Suppressor macrophage (primary cell): ENCODE results near the gene NUP210.
A peak's percentile ranks its signal among the peaks of the same experiment; 100 is the strongest.
"Not testable (repeated sequence)": the region's sequence is repeated elsewhere in the genome, so short reads cannot be mapped to it uniquely, and the experiment has no call there.

Source experiments
- DNase-seq, 4 experiments: peaks; one replicate each; pipeline ENCODE4 v3.0.0-alpha.2; 2020 to 2022

Gene NUP210

DNA sequence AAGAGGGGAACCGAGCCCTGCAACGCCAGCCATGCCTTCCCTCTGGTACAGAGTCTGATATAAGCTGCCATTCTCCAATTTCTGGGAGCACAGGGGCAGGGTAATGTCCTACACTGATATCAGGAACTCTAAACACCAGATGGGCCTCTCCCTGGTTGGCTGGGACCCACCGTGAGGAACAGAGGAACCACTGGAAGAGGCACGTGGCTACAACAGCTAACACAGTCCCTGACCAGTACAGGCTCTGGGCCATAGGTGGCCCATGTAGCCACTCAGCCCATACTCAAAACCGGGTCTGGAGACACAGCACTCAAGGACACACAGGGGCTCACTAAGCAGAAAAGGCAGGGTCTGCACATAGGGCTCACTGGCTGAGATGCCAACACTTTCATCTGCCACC lies 13.9 kb downstream of the NUP210 start:
- DNase-seq = no peak

DNA sequence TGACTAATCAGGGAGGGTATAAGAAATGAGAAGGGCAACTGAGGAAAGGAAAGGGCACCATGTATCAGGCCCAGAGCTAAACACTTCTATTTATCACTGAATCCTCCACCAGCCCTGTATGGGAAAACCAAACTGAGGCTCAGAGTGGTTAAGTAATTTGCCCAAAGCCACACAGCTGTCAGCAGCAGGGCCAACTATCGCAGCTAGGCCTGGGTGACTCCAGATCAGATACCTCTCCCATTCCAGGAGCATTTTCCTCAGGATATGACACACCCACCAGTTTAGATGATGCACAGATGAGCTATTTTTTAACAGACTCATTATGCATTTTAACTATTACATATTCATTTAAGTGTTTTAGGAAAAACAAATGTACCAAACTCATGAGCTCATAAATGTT lies 14.5 kb downstream of the NUP210 start:
- DNase-seq = no peak

DNA sequence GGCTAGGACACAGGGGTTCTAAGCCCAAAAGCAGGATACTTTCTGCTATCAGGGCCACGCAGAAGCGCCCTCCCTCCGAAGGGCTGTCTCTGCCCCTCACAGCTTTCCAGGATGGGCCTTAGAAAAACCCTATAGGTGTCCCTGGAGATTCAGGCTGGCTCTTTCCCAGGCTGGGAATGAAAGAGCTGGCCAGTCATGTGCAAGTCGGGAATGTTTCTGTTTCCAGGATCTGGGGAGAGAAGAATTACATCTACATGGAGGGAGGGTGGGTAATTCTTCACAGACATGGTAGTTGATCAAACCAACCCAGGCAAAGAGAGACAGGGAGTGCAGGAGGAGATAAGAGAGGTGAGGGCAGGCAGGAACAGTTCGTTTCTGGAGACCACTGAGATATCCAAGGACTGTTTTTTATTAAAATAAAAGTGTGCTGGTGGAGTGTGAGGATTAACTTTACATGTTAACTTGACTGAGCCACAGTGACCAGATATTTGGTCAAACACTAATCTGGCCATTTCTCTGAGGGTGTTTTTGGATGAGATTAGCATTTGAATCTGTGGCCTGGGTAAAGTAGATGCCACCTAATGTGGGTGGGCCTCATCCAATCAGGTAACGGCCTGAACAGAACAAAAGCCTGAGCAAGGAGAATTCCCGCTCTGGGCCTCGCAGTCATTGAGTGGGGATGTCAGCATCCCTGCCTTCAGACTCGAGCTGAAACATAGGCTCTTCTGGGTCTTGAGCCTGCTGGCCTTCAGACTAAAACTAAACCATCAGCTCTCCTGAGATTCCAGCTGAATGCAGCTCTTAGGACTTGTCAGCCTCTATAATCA lies 15.3 kb downstream of the NUP210 start:
- no peak for DNase-seq

DNA sequence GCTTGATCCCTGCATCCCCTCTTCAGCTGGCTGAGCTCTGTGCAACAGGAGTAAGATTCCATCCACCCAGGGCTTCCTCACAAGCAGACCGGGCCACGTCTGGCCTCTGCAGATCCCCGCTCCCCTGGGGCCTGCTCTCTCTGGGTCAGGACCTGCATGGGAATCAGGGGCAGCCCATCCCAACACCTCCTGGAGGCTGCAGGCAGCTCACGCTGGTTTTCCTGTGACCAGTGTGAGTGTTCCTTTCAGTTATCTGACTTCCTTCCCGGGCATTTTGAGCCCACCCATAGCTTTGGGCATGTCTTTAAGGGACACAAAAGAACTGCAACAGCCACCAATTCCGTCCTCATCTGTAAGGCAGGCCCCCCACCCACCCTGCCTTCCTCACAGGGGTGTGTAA lies 16.3 kb downstream of the NUP210 start:
- DNase-seq = no peak

DNA sequence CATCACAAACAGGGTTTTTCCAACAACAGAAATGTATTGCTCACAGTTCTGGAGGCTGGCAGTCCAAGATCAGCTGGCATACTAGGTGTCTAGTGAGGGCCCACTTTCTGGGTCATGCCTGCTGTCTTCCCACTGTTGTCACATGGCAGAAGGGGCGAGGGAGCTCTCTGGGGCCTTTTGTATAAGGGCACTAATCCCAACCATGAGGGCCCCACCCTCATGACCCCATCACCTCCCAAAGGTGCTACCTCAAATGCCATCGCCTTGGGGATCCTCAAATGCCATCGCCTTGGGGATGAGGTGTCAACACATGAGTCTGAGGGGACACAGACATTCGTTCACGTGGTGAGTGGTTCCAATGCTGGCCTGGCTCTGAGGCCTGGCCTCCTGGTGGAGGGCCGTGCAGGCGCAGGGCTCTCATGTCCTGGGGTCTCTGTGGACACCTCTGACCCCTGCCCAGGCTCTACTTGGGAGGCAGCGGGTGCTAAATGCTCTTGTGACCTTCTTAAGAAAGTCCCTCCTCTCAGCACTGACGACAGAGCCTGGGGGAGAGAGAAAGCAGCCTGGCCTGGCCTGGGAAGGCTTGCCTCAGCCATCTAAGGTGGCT lies 16.8 kb downstream of the NUP210 start:
- DNase-seq = no peak

DNA sequence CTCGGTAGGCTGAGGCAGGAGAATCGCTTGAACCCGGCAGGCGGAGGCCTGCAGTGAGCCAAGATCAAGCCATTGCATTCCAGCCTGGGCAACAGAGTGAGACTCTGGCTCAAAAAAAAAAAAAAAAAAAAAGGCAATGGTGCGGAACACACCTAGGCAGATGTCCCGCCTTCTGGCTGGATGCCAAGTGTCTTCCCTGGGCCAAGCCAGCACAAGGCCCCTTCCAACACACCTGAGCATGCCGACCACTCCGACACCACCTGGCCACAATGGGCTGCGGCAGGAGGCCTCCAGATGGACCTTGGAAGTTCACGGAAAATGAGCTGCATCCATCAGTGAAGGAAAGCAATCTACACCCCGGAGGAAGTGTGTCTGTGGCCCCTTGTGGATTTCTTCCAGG lies 19.0 kb downstream of the NUP210 start:
- DNase-seq = no peak

DNA sequence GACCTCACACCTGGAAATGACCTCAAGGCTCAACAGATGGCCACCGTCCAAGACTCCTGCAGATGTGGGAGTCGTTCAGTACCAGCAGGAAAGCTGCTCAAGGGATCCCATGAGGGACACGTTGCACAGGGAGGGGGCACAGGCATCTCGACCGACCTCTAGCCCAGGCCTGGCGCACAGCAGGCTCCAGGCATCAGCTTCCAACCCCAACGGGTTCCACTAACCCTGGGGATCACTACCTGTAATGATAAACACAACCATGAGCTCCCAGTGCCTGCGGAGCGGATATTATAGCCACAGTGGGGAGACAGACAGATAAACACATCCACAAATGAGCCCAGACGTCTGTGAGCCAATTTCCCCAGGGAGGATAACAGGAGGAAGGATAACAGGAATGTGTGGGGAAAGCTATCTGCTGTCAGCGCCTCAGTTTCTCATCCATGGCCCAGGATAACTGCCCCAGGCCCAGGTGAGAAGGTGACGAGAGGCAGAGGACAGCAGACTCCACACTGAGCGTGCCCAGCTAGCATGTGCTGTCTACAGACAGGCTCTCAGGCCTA lies 19.9 kb downstream of the NUP210 start:
- DNase-seq = no peak

DNA sequence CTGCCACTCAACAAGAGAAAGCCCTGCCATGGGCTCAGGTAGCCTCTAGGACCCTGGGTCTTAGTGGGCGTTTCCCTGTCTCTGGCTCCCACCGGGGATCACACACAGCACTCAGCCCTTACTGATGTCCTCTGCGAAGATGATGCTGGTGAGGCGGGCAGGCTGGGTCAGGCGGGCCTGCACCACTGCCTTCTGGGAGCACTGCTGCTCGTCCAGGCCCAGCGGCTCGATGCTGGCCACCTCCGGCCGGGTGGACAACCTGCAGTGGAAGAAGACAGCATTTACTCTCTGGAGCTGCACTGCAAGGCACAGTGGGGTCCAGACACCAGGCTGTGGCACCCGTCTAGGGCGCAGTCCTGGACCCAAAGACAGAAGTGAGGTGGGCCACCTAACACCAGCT lies 20.5 kb downstream of the NUP210 start:
- DNase-seq = no peak

DNA sequence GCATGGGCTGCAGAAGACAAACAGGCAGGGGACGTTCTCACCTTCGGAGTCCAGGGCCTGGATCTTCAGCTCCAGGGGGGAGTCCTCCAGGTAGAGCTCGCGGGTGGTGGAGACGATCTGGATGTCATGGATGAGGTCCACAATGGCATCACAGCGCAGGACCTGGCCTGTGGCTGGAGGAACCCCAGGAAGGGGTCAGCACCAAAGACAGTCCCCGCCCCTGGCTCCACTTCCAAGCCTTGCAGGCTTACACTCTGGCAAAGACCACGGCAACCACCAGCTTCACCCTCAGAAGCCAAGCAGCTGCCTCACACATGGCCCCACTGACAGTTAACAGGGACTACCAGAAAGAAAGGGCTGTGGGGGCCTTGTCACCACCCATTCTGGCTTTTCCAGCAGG lies 22.8 kb downstream of the NUP210 start:
- DNase-seq = no peak

DNA sequence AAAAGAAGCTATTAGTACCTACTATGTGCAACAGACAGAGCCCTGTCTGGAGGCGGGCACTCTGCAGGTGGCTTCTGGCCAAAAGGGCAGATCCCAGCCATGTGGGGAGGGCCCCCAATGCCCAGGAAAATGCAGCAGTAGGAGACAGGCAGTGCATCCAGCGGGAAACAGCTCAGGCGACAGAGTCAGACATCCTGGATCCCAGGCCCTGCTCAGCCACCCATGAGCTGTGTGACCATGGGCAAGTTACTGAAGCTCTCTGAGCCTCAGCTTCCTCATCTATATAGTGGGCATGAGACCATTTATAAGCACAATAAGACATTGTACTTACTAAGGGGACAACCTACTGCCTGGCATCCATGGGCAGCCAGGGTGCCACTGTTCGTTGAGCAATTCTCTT lies 25.8 kb downstream of the NUP210 start:
- no peak for DNase-seq

DNA sequence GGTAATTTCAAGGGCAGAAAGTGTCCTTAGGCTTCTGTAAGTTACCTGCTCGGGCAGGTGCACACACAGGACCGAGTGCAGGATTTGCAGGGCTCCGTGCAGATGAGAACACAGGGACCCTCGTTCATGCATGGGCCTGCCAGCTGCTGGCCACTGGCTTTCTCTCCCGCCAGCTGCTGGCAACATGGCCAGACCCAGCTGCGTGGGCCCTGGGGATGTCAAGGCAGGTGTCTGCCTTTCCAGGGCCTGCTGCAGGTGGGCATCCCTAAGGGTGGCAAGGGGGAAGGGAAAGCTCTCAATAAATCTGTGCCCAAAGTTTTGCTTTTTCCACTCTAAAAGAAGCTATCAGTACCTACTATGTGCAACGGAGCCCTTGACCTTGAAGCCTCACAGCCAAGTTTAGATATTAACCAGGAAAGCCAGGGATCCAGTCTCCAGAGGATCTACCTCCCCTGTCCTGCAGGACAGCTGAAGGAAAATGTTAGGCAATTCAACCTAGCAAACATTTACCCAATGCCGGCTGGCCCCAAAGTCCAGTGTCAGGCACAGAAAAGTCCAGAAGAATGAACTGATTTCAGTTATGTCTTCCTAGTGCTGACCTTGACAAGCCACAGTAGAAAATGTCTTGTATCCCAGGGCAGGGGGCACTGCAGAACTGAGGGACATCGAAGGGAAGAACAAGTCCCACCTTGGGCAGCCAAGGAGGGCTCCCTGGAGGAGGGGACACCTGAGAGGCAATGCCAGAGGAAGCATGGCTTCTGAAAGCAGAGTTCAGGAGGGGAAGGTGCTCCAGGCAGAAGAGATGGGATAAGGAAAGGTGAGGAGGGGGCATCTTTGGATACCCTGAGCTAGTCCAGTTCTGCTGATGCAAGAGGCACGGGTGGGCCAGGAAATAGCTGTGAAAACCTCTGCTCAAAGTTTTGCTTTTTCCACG lies 26.4 kb downstream of the NUP210 start:
- no peak for DNase-seq

DNA sequence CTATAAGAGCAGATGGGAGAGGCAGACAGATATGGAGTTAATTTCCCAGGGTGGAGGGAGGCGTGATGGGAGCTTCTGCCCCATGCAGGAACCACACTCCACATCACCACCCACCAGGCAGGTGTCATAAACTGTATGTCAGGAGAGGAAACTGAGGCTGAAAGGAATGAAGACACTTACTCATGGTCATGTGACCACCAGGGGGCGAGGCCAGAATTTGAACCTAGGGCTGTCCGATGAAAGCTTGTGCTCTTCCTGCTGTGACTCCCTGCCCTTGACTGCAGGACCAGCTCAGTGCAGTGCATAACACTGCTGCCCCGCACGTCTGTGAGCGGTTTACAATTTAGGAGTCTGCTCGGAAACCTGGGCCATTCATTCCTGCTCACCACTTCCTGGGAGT lies 28.8 kb downstream of the NUP210 start:
- DNase-seq = peak in 1 of 4 experiments; percentile 16

DNA sequence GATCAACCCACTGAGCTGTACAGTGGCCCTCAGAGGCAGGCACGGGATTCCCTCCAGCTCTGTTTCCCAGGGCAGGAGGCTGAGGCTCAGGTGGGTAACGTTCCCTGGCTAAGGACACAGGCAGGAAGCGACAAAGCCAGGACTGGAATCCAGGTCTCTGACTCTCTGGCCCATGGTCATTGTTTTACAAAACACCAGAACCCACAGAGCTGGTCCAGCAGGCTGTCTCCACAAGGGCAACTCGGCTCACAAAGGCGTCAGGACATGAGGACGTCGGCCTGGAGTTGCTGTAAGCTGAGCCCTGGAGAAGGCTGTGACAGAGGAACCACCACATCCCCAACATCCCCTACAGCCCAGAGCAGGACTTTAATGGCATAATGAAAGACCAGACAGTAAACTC lies 30.7 kb downstream of the NUP210 start:
- DNase-seq = no peak

DNA sequence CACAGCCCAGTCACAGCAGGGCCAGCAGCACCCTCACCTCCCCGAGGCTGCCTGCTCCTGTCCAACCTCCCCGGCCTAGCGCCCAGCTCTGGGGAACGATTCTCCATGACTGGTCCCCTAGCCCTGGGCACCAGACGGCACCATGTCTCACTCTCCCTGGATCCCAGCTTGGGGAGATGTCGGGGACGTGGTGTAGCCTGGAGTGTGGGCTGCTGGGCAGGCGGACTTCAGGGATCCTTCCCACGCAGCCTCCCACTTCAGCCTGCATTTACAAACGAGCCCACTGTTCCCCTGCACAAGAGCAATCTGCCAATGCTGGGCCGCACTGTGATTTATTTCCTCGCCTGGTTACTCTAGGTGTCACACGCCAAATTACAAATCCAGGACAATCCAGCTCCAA lies 31.3 kb downstream of the NUP210 start:
- DNase-seq = no peak

DNA sequence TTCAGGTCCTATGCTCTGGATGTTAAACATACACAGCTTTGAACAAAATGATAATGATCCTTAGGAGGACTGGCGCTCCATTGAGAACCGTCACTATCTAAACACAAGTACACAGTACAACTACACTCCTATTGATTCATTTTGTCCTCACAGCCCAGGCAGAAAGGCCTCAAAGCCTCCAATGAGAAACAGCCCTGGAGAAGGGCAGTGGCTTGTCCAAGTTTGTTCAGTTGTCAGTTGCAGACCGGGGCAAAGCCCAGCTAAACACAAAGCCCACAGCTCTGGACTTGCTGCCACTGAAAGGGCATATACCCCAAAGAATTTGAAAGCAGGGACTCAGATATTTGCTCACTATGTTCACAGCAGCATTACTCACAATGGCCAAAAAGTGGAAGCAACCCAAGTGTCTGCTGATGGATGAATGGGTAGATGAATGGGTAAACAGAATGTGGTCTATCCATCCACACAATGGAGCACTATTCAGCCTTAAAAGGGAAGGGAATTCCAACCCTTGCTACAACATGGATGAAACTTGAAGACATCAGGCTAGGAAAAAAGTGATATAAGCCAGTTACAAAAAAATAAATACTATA lies 34.7 kb downstream of the NUP210 start:
- no peak for DNase-seq

DNA sequence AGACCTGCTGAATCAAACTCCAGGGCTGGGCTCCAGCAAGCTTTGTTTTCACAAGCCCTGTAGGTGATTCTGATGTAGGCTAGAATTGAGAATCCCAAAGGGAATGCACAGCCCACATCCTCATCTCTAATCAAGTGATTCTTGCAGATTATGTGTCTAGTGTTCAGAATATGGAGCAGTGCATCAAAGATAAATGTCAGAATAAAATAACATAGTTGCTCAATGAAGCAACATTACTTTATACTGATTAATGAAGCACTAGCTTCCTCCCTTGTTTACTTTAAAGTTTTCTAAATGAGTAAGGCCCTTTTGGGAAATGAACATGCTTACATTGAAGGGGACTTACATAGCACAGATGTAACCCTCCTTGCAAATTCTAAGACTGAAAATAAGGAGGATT lies 39.2 kb downstream of the NUP210 start:
- DNase-seq = no peak

DNA sequence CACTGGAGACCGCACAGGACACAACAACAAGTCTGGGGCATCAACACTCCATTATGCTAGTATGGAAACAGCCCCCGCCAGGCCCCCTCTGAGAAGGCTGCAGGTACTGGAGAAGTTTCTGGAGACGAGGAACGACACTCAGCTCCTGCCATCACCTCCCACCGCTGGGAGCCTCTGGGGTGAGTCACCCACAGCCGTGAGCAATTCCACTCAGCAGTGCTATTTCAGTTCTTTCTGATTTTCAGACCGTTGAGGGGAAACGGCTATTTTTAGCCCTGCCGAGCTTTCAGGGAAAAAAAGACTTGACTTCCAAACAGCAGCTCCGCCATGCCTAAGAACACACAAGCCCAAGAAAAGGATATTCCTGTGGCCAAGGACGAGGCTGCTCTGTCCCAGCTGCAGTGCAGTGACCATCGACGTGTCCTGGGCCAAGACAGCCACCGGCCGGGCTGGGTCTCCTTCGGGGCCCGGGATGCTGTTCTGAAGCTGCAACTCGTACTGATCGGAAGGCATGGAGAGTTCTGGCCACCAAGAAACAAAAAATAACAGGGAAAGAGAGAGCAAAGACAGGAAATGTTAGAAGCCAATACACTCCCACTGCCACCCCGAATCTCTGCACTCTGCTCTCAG lies 40.8 kb downstream of the NUP210 start:
- peak in 3 of 4 experiments; percentile 22 to 28 (median 24) for DNase-seq

DNA sequence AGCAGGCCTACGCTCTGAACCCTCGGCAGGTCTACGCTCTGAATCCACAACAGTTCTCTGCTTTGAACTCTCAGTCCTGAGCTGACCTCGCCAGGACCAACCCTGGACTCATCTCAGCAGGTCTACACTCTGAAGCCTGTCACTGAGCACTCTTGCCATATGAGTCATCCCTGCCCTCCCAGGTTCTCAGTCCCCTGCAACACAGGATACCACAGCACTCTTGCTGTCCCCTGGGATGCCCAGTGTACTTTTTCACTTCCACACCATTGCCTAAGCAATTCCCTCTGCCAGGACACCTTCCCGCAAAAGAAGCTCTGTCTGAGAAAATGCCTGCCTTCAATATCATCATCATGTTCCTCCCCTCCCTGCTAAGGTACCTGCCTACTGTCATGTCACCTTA lies 42.0 kb downstream of the NUP210 start:
- no peak for DNase-seq

DNA sequence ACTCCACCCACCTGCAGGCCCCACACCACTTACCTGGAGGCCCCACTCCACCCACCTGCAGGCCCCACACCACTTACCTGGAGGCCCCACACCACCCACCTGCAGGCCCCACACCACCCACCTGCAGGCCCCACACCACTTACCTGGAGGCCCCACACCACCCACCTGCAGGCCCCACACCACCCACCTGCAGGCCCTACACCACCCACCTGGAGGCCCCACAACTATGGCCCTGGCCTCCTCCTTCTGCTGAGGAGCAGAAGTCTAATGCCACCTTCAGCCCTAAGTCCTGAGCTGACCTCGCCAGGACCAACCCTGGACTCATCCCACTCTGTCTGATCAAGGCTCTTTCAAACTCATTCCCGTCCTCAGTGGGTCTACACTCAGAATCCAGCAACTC lies 42.4 kb downstream of the NUP210 start:
- DNase-seq = not testable (repeated sequence)

DNA sequence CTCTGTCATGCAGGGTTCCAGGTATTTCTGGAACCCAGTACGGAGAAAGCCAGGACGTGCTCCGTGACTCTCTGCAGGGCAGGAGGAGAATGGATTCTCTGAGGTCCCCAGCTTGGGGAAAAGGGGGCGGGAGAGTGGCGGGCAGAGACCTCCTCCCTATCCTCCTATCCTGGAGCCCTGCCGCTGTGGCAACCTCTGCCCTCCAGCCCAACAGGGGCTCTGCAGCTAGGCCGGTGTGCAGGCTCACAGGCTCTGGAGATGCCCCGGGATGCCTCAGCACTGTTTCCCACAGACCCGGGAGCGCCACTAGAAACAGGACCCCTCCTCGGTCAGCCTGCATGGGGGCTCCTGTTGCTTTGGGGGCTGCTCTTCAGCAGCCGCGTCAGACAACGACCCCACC lies 43.1 kb downstream of the NUP210 start:
- no peak for DNase-seq

DNA sequence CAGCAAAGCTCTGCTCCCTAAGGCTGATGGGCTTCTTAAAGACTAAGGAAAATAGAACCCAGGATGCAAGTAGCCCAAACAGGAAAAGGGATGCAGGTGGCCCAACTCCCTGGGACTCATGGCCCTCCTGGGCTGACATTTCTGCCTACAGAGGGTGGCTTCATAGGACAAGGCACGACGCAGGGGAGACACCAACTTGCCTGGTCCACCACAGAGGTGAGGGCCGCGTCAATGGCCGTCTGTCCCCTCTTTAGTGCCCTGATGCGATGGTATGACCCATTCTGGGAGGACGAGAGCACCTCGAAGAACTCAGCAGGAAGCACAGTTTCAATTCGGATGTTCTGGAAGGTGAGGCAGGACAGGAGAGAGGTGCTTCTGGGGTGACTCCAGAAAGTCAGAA lies 44.0 kb downstream of the NUP210 start:
- no peak for DNase-seq

DNA sequence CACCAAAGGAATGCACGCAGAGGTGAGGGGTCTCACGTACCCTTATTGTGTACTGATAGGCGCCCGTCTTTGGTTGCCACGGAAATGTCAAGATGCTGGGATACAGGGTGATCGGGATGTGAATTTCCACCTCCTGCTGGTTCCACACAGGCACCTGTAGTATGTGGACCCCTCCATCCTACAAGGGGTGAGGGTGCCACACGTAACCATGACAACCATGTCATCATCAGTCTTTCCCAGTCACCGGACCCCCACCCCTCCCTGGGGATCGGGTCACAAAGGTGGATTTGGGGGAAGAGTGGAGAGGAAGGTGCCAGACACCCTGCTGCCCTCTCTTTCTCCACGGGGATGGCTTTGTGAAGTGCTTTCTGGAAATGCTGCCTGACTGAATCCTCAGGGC lies 44.7 kb downstream of the NUP210 start:
- DNase-seq = no peak
